NAMALWA (cell line): ENCODE measurements around the gene MTHFD1L.
"Not testable (repeated sequence)": the region's sequence is repeated elsewhere in the genome, so short reads cannot be mapped to it uniquely, and the experiment has no call there.

Experiments
- DNase-seq: peaks from one replicate; pipeline ENCODE4 v3.0.0-alpha.2; 2015; ENCODE audit warnings: low spot score

Gene MTHFD1L

DNA sequence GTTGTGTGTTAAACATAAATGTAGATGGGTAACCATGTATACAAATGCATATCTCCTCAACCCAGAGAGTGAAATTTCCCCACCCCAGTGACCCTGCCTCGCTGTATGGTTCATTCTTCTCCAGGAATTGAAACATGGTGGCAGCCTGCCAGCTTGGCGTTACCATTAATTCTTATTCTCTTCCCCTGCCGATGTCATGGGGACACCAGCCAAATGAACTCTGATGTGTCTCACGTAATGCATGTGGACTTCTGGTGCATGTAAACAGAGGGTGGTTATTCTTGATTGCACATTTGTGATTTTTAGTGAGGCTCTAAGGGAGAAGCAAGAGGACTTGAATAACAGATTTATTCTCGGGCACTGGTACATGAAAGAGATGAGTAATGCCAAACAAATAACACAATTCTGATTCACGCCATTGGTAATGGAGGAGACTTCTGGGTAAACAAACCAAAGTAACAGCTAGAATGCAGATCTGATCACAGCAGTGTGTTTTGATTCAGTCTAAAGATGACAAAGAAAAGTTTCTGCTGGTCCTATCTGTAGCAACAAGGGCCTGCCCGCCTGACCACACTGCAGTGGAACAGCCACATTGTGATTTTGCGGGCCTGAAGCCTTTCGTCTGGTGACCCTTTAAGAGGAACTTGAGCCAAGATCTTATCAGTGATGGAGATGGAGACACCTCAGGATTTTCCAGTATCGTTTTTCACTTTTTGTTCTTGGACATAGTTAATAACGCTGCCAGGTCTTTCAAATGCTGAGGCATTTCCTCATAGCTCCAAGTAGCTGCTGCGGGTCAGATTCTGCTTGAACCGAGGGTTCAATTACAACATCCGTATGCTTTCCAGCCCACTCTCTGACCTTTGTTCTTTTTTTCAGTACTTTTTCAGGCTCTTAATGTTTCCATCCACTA, 202.4 kb downstream of the MTHFD1L start:
- no peak for DNase-seq

DNA sequence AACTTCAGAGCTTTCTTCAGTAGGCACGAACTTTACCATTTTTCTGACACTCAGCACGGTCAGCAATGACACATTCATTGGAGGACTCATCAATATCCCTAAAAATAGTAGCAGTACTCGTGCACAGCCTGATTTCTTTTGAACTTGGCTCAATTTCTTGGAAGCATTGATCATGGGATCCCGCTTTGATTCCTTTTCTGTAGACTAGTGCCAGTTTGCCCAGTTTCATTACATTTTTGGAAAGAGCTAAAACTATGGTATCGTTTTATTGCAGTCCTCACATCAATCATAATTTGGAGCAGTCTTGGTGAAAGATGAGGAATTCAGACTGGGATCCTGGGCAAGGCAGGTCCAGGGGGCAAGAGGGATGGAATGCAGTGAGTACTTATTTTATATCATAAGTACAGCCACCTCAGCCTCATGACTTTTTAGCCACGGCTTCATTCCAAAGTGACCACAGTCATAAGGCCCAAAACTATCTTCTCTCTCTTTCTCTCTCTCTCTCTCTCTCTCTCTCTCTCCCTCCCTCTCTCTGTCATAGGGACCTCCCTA, 203.3 kb downstream of the MTHFD1L start:
- DNase-seq: no peak

DNA sequence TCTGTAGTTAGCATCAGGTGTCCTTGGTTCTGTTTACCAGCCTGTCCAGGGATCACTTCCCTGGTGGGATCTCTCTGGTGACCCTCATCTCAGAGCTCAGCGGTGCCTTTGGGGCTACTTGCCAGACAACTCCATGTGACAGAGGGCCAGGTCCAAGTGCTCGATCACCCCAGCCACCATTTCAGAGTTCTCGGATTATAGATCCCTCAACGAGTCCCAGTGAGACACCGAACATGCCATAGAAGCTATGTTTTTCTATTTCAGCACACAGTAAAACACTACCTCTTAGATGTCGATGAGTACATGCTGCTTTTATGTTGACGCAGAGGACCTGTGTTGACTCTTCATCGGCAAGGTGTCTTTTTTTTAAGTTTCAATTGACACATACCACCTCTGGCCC, 204.1 kb downstream of the MTHFD1L start:
- no peak for DNase-seq

DNA sequence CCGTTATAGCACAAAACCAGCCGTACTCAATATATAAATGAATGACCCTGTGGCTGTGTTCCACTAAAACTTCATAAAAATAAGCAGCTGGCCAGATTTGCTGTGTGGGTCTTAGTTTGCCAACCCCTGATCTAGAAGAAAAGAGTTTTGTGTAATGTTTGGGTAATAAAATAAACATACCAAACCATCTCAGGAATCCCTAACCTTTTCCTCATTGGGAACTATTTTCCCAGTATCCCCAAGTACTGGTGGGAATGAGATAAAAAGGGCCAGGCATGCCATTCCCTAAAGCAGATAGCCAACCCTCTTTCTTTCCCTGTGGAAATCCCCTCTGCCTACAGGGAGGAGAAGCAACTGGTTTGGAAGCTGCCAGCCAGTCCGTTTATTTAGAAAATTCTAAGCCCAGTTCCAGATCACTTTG, 205.1 kb downstream of the MTHFD1L start:
- DNase-seq: no peak

DNA sequence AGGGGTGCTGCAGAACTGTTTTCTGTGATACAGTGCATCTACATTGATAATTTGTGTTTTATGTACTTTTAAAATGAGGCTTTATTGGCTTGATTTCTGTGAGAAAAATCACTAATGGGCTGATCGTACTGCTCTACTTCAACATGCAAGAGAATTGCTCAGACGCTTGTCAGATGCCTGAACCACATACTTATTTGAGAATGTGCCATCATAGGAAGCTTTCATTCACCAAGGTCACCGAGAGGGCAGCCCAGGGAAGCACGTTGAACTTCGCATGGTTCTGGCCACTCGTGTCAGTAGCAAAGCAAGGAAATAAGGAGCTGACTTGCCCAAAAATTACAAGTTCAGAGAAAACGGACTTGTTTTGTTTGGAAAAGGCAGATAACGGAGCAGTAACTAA, 205.8 kb downstream of the MTHFD1L start:
- no peak for DNase-seq

DNA sequence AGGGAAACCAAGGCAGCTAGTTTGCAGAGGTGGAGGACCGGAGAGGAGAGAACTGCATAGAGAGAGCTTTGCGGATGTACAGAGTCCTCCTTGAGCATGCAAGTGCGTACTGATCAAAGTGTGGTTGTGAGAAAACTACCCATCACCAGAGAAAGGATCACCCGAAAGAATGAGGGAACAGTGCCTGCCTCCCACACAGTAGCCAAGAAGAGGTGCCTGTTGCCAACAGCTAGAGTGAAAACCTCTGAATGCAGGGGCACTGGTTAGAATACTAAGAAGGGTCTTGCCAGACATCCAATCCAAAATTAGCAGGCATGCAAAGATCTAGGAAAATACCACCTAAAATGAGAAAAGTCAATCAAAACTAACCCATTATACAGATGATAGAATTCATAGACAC, 207.6 kb downstream of the MTHFD1L start:
- DNase-seq: no peak

DNA sequence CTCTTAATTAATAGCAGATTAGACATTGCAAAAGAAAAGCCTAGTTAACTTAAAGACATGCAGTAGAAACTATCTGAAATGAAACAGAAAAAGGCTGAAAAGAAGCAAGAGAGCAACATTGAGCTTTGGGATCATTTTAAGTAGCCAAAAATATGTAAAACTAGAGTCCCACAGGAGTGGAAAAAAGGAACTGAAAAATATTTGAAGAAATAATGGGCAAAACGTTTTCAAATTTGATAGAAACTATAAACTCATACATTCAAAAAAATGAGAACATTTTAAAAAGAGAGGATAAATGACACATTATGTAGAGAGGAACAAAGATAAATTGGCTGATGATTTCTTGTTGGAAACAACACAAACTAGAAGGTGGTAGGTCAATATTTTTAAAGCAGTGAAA, 208.2 kb downstream of the MTHFD1L start:
- no peak for DNase-seq

DNA sequence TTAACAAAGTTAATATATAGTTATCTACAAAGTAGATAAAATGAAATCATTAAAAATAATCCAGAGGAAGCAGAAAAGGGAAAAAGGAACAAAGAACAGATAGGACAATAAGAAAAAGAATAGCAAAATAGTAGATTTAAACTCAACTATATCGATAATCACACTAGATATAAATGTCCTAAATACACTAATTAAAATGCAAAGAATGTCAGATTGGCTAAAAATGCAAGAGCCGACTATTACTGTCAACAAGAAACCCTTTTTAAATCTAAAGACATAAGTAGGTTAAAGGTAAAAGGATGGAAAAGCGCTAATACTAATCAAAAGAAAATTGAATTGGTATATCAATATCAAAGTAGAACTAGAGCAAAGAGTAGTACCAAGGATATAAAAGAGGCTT, 209.5 kb downstream of the MTHFD1L start:
- no peak for DNase-seq

DNA sequence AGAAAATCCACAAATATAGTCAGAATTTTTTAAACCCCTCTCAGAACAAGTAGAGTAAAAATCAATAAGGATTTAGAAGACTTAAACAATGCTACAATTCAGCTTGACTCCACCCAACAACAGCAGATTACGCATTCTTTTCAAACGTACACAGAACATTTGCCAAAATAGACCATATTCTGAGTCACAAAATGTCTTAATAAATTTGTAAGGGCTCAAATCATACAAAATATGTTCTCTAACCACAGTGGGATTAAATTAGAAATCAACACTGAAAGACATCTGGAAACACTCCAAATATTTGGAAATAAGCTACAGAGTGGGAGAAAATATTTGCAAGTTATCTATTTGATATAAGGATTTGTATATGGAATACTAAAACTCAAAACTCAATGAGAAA, 210.0 kb downstream of the MTHFD1L start:
- no peak for DNase-seq

DNA sequence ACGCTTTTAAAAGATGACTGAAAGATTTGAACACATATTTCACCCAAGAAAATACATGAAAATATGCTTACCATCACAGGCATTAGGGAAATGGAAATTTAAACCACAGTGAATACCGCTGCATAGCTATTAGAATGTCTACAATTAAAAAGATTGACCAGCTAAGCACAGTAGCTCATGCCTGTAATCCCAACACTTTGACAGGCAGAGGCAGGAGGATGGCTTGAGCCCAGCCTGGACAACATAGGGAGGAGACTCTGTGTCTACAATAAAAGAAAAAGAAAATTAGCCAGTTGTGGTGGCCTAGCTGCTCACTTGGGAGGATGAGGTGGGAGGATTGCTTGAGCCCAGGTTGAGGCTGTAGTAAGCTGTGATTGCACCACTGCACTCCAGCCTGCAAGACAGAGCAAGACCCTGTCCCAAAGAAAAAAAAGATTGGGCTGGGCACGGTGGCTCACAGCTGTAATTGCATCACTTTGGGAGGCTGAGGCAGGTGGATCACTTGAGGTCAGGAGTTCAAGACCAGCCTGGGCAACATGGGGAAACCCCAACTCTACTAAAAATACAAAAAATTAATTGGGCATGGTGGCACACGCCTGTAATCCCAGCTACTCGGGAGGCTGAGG, 210.5 kb downstream of the MTHFD1L start:
- no peak for DNase-seq

DNA sequence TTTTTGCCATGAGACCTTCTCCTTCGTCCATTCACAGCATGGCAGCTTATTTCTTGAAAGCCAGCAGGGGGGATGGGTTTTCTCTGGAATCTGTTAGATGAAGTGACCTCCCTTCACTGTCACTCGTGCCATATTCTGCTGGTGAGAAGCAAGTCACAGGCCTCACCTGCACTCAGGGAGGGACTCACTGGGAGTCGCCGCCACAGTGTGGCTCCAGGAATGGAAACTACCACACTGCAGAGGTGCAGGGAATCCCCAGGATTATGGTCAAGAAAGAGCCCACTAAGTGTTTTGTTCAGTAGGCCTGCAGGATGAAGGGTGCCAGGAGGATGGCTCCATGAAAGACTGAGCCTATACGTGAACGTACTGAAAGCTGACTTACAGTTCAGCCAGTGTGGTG, 213.2 kb downstream of the MTHFD1L start:
- DNase-seq: no peak

DNA sequence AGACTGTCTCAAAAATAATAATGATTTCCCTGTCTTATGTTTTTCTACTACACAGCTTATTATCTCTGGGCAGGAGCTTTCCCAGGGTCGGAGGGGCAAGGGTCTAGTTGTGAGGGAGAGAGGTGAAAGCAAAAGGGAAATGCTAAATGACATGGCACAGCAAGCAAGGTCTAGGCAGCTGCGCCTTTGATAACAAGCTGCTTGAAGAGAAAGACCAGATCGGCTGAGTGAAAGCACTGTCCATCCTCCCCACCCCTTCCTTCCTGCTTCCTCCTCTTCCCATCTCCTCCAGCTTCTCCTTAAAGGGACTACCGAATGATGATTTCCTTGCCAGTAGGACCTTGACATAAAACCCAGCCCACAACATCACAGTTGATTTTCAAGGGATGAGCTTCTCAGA, 216.2 kb downstream of the MTHFD1L start:
- DNase-seq: no peak

DNA sequence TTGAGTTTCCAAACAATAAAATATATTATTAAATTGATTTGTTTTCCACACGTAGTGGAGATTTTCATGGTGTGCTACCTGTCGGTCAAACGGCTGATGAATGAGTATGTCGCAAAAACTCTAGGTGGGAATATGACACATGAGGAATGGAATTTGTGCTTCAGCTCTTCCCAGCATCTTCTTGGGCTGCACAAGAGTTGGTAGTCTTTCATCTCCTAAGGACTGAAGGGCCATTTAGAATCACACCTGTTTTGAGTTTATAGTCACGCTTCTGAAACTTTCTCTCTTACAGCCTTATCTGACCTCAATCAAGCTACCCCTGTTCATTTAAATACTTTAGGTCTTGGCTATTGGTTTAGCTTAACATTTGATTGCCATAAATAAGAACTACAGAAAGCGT, 216.6 kb downstream of the MTHFD1L start:
- no peak for DNase-seq

DNA sequence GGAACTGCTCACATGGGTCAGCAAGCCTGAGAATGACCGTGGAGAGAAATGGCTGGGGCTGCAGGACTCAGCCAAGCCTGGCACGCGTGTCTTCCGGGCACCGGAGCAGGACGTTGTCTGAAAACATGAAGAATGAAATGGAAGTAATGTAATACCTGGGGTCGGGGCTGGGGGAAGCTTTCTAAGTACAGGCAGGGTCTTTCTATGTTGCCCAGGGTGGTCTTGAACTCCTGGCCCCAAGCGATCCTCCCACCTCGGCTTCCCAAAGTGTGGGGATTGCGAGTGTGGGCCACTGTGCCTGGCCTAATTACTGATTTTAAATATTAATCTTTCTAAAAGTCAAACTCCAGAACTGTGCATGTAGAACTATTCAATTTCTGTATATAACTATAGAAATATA, 218.8 kb downstream of the MTHFD1L start:
- DNase-seq: no peak

DNA sequence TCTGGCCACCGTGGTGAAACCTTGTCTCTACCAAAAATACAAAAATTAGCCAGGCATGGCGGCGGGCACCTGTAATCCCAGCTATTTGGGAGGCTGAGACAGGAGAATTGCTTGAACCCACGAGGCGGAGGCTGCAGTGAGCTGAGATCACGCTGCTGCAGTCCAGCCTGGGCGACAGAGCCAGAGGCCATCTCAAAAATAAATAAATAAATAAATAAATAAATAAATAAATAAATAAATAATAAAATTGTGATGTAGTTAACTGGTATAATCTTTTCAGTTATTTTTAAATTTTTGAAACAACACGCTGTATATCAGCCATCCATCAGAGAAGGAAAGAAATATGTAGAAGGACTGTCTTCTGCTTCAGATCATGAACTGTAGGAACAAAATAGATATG, 221.6 kb downstream of the MTHFD1L start:
- DNase-seq: not testable (repeated sequence)

DNA sequence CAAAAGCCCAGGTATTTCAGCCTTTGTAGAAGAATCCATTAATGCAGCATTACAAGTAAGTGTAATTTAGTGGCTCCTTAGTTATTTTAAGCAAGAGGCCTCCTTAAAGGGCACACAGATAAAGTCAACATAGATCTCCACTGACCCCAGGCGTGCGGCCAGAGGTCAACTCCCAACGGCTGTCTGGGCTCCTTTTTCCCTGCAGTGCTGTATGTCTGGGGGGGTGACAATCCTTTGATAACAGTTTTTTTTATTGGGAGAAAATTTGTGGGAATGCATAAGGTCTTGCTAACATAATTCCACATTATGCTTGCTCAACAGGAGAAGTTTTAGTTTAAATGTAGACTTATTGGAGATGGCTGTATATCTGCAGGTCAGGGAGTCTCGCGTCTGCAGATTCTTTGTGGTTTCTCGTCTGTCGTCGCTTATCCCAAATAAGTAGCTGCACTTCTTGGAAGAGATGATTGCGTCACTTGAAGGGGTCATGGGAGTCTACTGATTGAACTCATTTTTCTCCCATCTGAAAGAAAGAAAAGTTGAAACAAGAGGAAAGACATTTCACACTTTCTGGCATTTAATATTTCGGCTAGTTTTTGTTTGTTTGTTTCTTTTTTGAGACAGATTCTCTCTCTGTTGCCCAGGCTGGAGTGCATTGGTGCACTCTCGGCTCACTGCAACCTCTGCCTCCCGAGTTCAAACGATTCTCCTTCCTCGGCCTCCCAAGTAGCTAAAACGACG, 222.5 kb downstream of the MTHFD1L start:
- DNase-seq: no peak

DNA sequence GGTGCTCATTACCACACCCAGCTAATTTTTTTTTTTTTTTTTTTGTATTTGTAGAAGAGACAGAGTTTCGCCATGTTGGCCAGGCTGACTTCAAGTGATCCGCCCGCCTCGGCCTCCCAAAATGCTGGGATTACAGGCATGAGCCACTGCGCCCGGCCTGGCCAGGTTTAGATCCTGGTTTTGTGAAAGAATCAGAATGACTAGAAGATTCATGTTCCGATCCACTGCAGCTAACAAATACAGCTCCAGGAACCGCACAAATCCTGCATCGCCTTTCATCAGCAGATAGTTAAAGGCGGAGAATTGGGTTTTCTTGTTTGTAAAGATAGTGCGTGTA, 223.1 kb downstream of the MTHFD1L start:
- DNase-seq: no peak

DNA sequence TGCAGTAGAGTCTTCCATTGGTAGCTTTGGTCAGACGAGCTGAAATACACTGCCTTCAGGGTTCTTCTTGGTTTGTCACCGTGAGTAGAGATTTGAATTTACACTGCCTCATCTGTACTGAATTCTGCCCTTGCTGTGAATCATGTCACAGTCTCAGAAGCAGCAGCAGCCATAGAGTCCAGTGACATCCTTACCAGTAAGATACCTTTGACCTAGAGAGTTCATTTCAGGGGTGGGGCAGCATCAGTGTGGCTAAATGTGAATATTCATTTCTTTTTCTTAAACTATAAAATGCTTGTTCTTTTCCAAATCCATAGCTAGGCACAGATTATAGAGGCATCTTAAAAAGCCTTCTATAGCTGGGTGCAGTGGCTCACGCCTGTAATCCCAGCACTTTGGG, 223.5 kb downstream of the MTHFD1L start:
- DNase-seq: no peak

DNA sequence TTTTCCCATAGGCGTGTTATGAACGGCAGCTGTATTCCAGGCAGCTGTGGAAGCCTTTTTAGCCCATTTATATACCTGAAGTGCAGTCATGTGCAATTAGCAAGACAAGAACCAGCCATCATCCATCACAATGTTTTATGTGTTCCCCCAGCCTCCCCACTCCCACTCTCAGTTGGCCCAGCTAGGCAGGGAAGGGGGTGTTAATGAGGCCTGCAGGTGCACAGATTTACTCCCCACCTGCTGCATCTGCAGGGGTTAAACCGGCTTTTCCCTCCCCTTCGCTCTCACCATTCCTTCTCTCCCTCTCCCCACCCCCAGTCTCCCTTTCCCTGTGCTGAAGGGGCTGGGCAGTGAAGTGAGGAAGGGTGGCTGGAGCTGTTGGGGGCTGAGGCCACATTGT, 224.5 kb downstream of the MTHFD1L start:
- no peak for DNase-seq

DNA sequence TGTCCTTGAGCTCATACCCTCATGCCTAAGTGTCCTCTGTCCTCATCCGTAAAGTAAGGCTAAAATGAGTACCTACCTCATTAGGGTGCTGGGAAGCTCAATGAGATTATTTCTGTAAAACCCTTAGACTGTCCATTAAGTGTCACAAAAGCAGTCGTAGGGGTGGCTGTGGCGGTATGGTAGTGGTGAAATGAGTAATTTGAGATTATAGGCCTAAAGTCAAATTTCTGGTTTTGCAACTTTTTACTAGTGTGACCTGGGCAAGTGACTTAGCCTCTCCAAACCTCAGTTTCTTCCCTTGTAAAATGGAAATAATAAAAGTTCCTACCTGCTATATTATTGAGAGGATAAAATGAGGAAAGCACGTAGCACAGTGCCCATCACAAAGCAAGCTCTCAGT, 226.1 kb downstream of the MTHFD1L start:
- no peak for DNase-seq

DNA sequence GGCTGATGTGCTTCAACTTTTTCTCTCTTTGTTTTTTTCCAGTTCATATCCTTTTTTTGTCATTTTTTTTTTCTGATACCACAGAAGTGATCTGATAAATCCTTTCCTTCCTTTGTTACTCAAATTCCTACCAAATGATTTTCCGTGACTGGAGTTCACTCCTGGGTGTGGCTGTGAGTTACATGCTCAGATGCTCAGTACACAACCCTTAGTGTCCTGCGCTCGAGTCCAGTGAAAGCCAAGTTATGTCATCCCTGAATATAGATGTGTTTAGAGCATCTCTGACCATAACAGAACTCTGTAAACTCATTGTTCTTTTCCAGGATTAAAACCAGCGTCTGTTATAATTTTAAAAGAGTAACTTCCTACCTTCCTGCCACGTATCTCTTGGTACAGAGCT, 227.1 kb downstream of the MTHFD1L start:
- no peak for DNase-seq

DNA sequence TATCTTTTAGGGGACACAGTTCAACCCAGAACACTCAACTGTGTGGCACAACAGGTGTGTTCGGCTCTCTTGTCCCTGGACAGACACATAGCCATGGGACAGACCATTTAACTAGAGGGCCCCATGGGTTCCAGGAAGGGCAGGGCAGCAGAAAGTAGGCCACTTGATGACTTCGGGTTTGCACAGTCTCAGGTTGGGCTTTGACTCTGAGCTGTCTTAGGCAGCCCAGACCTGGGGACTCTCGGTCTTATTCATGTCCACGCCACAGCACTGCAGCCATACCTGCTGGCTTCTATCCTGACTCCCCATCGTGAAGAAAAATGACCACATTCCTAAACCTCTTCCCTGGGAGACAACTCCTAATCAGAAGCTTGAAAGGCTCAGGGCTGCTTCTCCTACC, 228.2 kb downstream of the MTHFD1L start:
- no peak for DNase-seq
